Measurements from ENCODE around the gene STEAP1B.

Gene STEAP1B

GRCh38 chr7:22427104-22427503 is 72.9 kb downstream of the STEAP1B start:
- no peak for DNase-seq

- no peak for DNase-seq
Measured at GRCh38 chr7:22426463-22427094, 73.4 kb downstream of the STEAP1B start.

GRCh38 chr7:22425361-22425760 is 74.6 kb downstream of the STEAP1B start:
- DNase-seq, result no peak

- DNase-seq, result no peak
Measured at GRCh38 chr7:22422831-22423615, 77.0 kb downstream of the STEAP1B start.

GRCh38 chr7:22420973-22421635 is 78.9 kb downstream of the STEAP1B start:
- DNase-seq, result peak; percentile 15

- no peak for DNase-seq
Measured at GRCh38 chr7:22420008-22420407, 80.0 kb downstream of the STEAP1B start.

GRCh38 chr7:22419488-22419887 is 80.5 kb downstream of the STEAP1B start:
- DNase-seq, result peak; percentile 48

GRCh38 chr7:22418251-22419046 is 81.5 kb downstream of the STEAP1B start:
- no peak for DNase-seq

- no peak for DNase-seq
Measured at GRCh38 chr7:22417841-22418240, 82.1 kb downstream of the STEAP1B start.

- no peak for DNase-seq
Measured at GRCh38 chr7:22417349-22417748, 82.6 kb downstream of the STEAP1B start.

- DNase-seq, result no peak
Measured at GRCh38 chr7:22414424-22414823, 85.6 kb downstream of the STEAP1B start.

GRCh38 chr7:22413211-22413610 is 86.8 kb downstream of the STEAP1B start:
- no peak for DNase-seq

GRCh38 chr7:22411977-22412693 is 87.9 kb downstream of the STEAP1B start:
- peak; percentile 6 for DNase-seq

- DNase-seq, result no peak
Measured at GRCh38 chr7:22406715-22407114, 93.3 kb downstream of the STEAP1B start.

- DNase-seq, result no peak
Measured at GRCh38 chr7:22404421-22405023, 95.5 kb downstream of the STEAP1B start.

GRCh38 chr7:22403344-22403743 is 96.6 kb downstream of the STEAP1B start:
- no peak for DNase-seq

- DNase-seq, result no peak
Measured at GRCh38 chr7:22402250-22402649, 97.7 kb downstream of the STEAP1B start.

GRCh38 chr7:22400936-22401553 is 98.9 kb downstream of the STEAP1B start:
- no peak for DNase-seq

GRCh38 chr7:22400150-22400814 is 99.7 kb downstream of the STEAP1B start:
- no peak for DNase-seq

GRCh38 chr7:22399546-22399945 is 100.4 kb downstream of the STEAP1B start:
- no peak for DNase-seq

- no peak for DNase-seq
Measured at GRCh38 chr7:22399091-22399490, 100.9 kb downstream of the STEAP1B start.

All from NCI-H146 (cell line).